HG03060 (cell line): ENCODE measurements around the gene SLC2A9.
A peak's percentile ranks its signal among the peaks of the same experiment; 100 is the strongest.

Experiments
- ATAC-seq: cut with Tn5 transposase; IDR thresholded peaks from one replicate; pipeline ENCODE4 v1.9.1; 2021; ENCODE audit warnings: low read depth, moderate number of reproducible peaks; ENCODE audit not compliant: unreplicated experiment

The SLC2A9 gene

DNA sequence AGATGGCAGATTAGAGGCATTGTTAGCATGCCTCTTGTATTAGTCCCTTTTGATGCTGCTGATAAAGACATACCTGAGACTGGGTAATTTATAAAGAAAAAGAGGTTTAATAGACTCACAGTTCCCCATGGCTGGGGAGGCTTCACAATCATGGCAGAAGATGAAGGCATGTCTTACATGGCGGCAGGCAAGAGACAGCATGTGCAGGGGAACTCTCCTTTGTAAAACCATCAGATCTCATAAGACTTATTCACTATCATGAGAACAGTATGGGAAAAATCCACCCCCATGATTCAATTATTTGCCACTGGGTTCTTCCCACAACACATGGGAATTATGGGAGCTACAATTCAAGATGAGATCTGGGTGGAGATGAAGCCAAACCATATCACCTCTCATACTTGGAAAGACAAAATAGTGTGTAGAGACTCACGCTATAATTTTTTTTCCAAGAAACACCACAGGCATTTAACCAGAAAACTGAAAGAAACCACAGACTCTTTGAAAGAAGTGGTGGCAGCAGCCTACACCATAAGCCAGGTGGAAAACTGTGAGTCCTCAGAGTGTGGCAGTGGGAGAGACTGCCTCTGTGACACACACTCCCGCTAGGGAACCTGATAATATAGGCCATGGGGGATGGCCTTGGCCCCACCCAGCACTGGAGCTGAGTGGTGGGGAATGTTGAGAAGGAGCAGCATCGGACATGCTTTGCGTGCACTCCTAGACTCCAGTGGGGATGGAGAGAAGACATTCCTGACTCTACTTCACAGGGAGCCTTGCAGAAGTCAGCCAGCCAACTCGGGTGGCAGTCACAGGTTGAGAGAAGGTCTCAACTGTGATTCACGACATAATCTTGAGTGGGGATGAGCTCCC is 51.5 kb downstream of the SLC2A9 start:
- peak; percentile 16 for ATAC-seq

GRCh38 chr4:9968472-9968871 is 52.8 kb downstream of the SLC2A9 start:
- no peak for ATAC-seq

DNA sequence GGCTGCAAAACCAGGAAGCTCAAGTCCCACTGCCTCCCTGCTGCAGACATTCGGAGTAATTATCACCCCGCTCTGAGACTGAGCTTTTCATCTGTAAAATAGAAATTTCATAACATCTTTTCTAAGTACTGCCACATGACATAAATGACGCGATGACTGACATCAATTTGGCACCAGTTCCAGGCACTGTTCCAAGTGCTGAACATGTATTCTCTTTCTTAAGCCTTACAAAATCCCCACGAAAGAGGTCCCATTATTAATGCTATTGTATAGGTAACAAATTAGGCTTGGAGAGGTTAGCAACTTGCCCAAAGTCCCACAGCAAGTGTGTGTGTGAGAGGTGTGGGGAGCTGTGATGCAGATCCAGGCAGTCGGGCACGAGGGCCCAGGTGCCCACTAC is 56.4 kb downstream of the SLC2A9 start:
- ATAC-seq: no peak

- ATAC-seq: no peak
Measured at GRCh38 chr4:9963328-9963727, 58.0 kb downstream of the SLC2A9 start.

DNA sequence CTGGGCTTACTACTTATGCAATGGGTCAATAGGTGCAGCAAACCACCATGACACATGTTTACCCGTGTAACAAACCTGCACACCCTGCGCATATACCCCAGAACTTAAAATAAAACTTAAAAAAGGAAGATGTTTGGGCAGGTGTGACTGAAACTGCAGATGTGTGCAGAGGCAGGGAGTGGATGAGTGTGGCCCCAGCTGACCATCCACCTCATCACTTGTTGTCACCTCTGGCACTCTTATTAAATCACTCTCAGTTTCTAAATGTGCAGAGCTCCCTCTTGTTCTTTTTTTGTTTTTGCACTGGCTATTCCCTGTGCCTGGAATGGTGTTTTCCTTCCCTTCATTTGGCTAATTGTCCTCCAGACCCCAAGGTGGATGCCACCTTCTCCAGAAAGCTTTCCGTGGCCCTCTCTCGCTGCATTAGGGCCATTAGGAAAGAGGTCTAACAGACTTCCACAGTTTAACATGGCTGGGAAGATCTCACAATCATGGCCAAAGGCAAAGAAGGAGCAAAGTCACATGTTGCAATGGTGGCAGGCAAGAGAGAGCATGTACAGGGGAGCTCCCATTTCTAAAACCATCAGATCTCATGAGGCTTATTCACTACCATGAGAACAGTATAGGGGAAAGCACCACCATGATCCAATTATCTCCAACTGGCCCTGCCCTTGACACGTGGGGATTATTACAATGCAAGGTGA is 58.5 kb downstream of the SLC2A9 start:
- ATAC-seq: no peak

GRCh38 chr4:9954468-9954867 is 66.8 kb downstream of the SLC2A9 start:
- no peak for ATAC-seq

DNA sequence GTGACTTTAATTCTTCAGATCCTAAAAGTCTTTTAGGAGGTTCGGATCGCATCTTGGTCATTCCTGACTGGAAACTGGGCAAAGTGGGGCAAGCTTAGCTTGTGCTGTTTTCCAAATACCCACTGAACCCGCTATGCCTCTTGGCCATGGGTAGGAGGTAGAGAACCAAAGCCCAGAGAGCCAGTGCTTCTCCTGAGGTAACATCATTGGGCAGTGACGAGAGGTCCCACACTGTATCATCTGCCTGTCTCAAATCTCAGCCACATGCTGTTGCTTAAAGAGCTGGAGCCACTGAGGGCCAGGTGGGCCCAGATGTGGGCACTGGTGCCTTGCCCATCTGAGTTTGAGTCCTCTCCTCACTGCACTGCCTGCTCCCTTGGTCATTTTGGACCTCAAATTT is 68.2 kb downstream of the SLC2A9 start:
- no peak for ATAC-seq

- no peak for ATAC-seq
Measured at GRCh38 chr4:9952415-9952950, 68.8 kb downstream of the SLC2A9 start.

GRCh38 chr4:9949573-9949972 is 71.7 kb downstream of the SLC2A9 start:
- no peak for ATAC-seq

GRCh38 chr4:9947168-9948062 is 73.9 kb downstream of the SLC2A9 start:
- ATAC-seq: no peak

- no peak for ATAC-seq
Measured at GRCh38 chr4:9946170-9946569, 75.1 kb downstream of the SLC2A9 start.

GRCh38 chr4:9944431-9945425 is 76.6 kb downstream of the SLC2A9 start:
- no peak for ATAC-seq

GRCh38 chr4:9943761-9944160 is 77.5 kb downstream of the SLC2A9 start:
- ATAC-seq: no peak

DNA sequence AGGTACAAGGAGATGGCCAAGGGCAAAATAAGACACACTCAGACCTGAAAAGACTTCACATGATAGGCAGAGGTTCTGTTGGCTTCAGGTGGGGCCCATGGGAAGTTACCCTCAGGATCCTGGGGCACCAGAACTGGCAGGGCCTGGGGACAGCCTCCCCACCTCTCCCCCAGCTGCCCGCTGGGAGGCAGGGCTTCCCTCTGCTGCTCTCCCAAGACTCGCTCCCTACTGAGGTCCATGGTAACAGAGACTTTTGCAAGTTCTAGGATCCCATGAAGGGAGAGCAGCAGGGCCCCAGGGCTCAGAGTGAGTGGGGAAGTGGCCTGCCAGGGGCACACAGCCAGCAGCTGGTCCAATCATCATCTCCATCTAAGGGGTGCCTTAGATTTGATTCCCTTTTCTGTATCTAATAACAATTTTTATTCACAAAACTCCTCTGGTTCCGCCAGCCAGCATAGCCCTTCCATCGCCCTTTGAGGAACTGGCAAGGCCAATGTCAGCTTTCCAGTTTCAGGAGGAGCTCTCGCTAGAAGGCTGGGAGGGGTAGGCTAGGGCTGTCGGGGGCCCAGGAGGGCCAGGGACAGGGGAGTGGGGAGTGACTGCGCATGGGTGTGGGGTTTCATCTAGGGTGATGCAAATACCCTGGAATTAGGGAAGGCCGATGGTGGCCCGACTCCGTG is 78.2 kb downstream of the SLC2A9 start:
- no peak for ATAC-seq

GRCh38 chr4:9942139-9942538 is 79.2 kb downstream of the SLC2A9 start:
- ATAC-seq: no peak

DNA sequence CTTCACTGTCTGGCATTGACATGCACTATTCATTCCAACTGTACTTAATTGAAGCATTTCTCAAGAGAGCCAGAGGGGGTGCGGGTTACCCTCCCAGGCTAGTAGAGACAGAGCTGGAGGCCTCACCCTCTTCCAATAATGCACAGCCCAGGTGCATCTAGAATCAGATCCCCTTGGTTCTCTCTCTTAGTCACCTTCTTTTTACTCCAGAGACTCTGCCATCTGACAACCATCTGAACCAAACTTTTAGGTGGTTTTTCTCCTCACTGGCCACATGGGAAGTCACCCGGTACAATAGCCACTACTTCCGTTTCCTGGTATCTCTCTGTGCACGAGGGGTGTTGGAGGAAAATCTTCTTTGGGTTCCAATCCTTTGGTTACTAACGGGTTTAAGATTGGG is 81.3 kb downstream of the SLC2A9 start:
- ATAC-seq: no peak

- no peak for ATAC-seq
Measured at GRCh38 chr4:9938933-9939332, 82.4 kb downstream of the SLC2A9 start.

DNA sequence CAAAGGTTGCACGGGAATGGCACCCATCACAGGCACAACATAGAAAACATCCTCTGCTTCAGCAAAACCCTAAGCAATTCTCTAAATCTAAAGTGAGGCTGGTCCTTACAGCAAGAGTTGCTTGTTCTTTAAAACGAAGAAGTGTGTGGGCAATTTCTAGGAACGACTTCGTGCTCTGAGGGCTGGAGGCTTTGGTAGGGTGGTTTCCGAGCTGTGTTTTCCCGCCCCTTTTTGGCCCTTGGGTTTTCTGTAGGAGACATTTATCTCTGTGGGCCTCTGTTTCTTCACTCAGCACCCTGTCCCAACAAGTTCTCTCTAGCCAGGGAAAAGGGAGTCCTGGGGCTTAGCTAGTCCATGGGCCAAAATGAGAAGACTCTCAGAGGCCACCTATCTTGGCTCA is 84.2 kb downstream of the SLC2A9 start:
- no peak for ATAC-seq

GRCh38 chr4:9936129-9936644 is 85.1 kb downstream of the SLC2A9 start:
- ATAC-seq: no peak
